HEK293 (cell line): ENCODE measurements around the gene KLHL36.

Experiments
- CTCF ChIA-PET: fragments of 350-600 bp; formaldehyde crosslinking; extraction: SDS; loops from one replicate; lab custom pipeline; 2021; ENCODE audit warnings: antibody characterized with exemption; lab: Yijun Ruan, JAX
- POLR2A ChIA-PET: fragments of 300-600 bp; formaldehyde crosslinking; extraction: SDS; loops from one replicate; lab custom pipeline; 2020; ENCODE audit warnings: antibody characterized with exemption, inconsistent platforms; lab: Yijun Ruan, JAX
- H3K27ac ChIP-seq: fragments of 200-500 bp; sonication (Bioruptor generic); 2 replicates; pipeline ENCODE4 v1.5.1; 2014; ENCODE audit warnings: low read depth, low read length, control low read depth, inconsistent platforms; ENCODE audit errors: extremely low read depth
- H3K36me3 ChIP-seq, 2 experiments: fragments of 200-500 bp in 1 of 2; sonication (Bioruptor generic) in 1 of 2; 1 replicate in 1 of 2; 2 replicates in 1 of 2; pipeline ENCODE4 v1.5.1; 2014 to 2017; ENCODE audit warnings: inconsistent platforms in 2 of 2, low read length in 2 of 2; ENCODE audit not compliant: control insufficient read depth in 2 of 2, insufficient read depth in 1 of 2
- H3K4me1 ChIP-seq: fragments of 200-500 bp; sonication (Bioruptor generic); 2 replicates; pipeline ENCODE4 v1.5.1; 2014; ENCODE audit warnings: mild to moderate bottlenecking, low read length, inconsistent platforms; ENCODE audit not compliant: control insufficient read depth, insufficient read depth
- H3K4me3 ChIP-seq: 2 replicates; pipeline ENCODE4 v1.5.1; 2011; ENCODE audit warnings: low read depth, mild to moderate bottlenecking, control low read depth, low read length, moderate library complexity
- H3K9me3 ChIP-seq: fragments of 200-500 bp; sonication (Bioruptor generic); 2 replicates; pipeline ENCODE4 v1.5.1; 2014; ENCODE audit warnings: low read depth, low read length, inconsistent platforms; ENCODE audit not compliant: control insufficient read depth, insufficient read depth
- AEBP2 ChIP-seq: fragments of 450-650 bp; formaldehyde crosslinking; IDR thresholded peaks from 2 replicates; pipeline ENCODE4 v1.5.1; 2016; ENCODE audit warnings: missing biosample characterization, missing genetic modification characterization, borderline replicate concordance
- HIC1 ChIP-seq: fragments of 450-650 bp; formaldehyde crosslinking; IDR thresholded peaks from 2 replicates; pipeline ENCODE4 v1.5.1; 2016; ENCODE audit warnings: missing biosample characterization, missing genetic modification characterization
- MYNN ChIP-seq: fragments of 450-650 bp; formaldehyde crosslinking; IDR thresholded peaks from 2 replicates; pipeline ENCODE4 v1.5.1; 2016; ENCODE audit warnings: missing biosample characterization, missing genetic modification characterization, borderline replicate concordance
- PRDM1 ChIP-seq: fragments of 450-650 bp; formaldehyde crosslinking; IDR thresholded peaks from 2 replicates; pipeline ENCODE4; 2016; ENCODE audit warnings: missing biosample characterization, missing genetic modification characterization
- PRDM4 ChIP-seq: fragments of 450-650 bp; formaldehyde crosslinking; IDR thresholded peaks from 2 replicates; pipeline ENCODE4 v1.5.1; 2017; ENCODE audit warnings: missing biosample characterization, missing genetic modification characterization
- REPIN1 ChIP-seq: fragments of 450-650 bp; formaldehyde crosslinking; IDR thresholded peaks from 2 replicates; pipeline ENCODE4 v1.5.1; 2017; ENCODE audit warnings: missing biosample characterization, missing genetic modification characterization, low read depth
- SALL2 ChIP-seq: fragments of 450-650 bp; formaldehyde crosslinking; IDR thresholded peaks from 2 replicates; pipeline ENCODE4 v1.5.0; 2017; ENCODE audit warnings: missing biosample characterization, mild to moderate bottlenecking, missing genetic modification characterization, borderline replicate concordance
- SP3 ChIP-seq: fragments of 450-650 bp; formaldehyde crosslinking; IDR thresholded peaks from 2 replicates; pipeline ENCODE4 v1.5.1; 2016; ENCODE audit warnings: missing biosample characterization, missing genetic modification characterization
- ZBTB21 ChIP-seq: fragments of 450-650 bp; formaldehyde crosslinking; IDR thresholded peaks from 2 replicates; pipeline ENCODE4 v1.5.1; 2017; ENCODE audit warnings: missing biosample characterization, missing genetic modification characterization
- ZFHX2 ChIP-seq: fragments of 450-650 bp; formaldehyde crosslinking; conservative IDR thresholded peaks from 2 replicates; pipeline ENCODE4 v1.5.1; 2016; ENCODE audit warnings: missing biosample characterization, missing genetic modification characterization
- ZNF155 ChIP-seq: fragments of 450-650 bp; formaldehyde crosslinking; IDR thresholded peaks from 2 replicates; pipeline ENCODE4 v1.5.1; 2016; ENCODE audit warnings: missing biosample characterization, missing genetic modification characterization
- ZNF18 ChIP-seq: fragments of 450-650 bp; formaldehyde crosslinking; IDR thresholded peaks from 2 replicates; pipeline ENCODE4 v1.5.1; 2016; ENCODE audit warnings: missing biosample characterization, missing genetic modification characterization
- ZNF24 ChIP-seq: fragments of 450-650 bp; formaldehyde crosslinking; IDR thresholded peaks from 2 replicates; pipeline ENCODE4 v1.5.1; 2016; ENCODE audit warnings: missing biosample characterization, missing genetic modification characterization
- ZNF302 ChIP-seq: fragments of 450-650 bp; formaldehyde crosslinking; IDR thresholded peaks from 2 replicates; pipeline ENCODE4 v1.5.1; 2016; ENCODE audit warnings: missing biosample characterization, missing genetic modification characterization, low read depth
- ZNF366 ChIP-seq: fragments of 450-650 bp; formaldehyde crosslinking; conservative IDR thresholded peaks from 2 replicates; pipeline ENCODE4 v1.5.1; 2016; ENCODE audit warnings: missing biosample characterization, missing genetic modification characterization
- ZNF37A ChIP-seq: fragments of 450-650 bp; IDR thresholded peaks from 2 replicates; pipeline ENCODE4 v1.5.1; 2018; ENCODE audit warnings: missing biosample characterization, missing genetic modification characterization
- ZNF561 ChIP-seq: fragments of 450-650 bp; IDR thresholded peaks from 2 replicates; pipeline ENCODE4 v1.5.1; 2018; ENCODE audit warnings: missing biosample characterization, missing genetic modification characterization, borderline replicate concordance
- ZNF600 ChIP-seq: fragments of 450-650 bp; formaldehyde crosslinking; IDR thresholded peaks from 2 replicates; pipeline ENCODE4 v1.5.1; 2016; ENCODE audit warnings: missing biosample characterization, missing genetic modification characterization
- ZXDB ChIP-seq: fragments of 450-650 bp; formaldehyde crosslinking; IDR thresholded peaks from 2 replicates; pipeline ENCODE4 v1.5.1; 2016; ENCODE audit warnings: missing biosample characterization, missing genetic modification characterization

Gene KLHL36

GRCh38 chr16:84635702-84636101 is 12.6 kb upstream of the KLHL36 start:
- ChIA-PET CTCF (interaction anchor here (0.7 to 1.4 kb wide), 2 partner anchors 27 to 90 kb away, joined by 3 to 5 read pairs; no protein-coding TSS in a partner anchor), POLR2A (no interaction called here)
- no peaks in the 10 kb centered on the region for H3K9me3 ChIP-seq
- H3K4me1 ChIP-seq, result no peaks in the 10 kb centered on the region
- no peak overlapping the region for H3K4me3 ChIP-seq
- H3K36me3 ChIP-seq, result no peaks in the 10 kb centered on the region
- H3K27ac ChIP-seq, result no peak overlapping the region
- TF ChIP-seq ZFHX2 (tag by site-specific recombination), result no peak
- TF ChIP-seq HIC1 (tag by site-specific recombination), result no peak
- no peak for TF ChIP-seq PRDM4 (tag by site-specific recombination)
- no peak for TF ChIP-seq AEBP2 (tag by site-specific recombination)
- no peak for TF ChIP-seq ZNF561 (tag by site-specific recombination)
- TF ChIP-seq SP3 (tag by site-specific recombination), result no peak
- TF ChIP-seq MYNN (tag by site-specific recombination), result no peak
- TF ChIP-seq ZNF155 (tag by site-specific recombination), result no peak
- TF ChIP-seq SALL2 (tag by site-specific recombination), result no peak

GRCh38 chr16:84637709-84638108 is 10.6 kb upstream of the KLHL36 start:
- no peaks in the 10 kb centered on the region for H3K4me1 ChIP-seq
- TF ChIP-seq ZBTB21 (tag by site-specific recombination), result no peak
- TF ChIP-seq ZNF600 (tag by site-specific recombination), result no peak
- TF ChIP-seq ZNF37A (tag by site-specific recombination), result no peak
- no peak for TF ChIP-seq ZXDB (tag by site-specific recombination)
- TF ChIP-seq PRDM1 (tag by site-specific recombination), result peak; percentile 92
- no peak for TF ChIP-seq ZNF302 (tag by site-specific recombination)
- no peak for TF ChIP-seq ZNF18 (tag by site-specific recombination)
- TF ChIP-seq ZNF366 (tag by site-specific recombination), result peak; percentile 46; the same call in 1 of the 2 replicates
- TF ChIP-seq REPIN1 (tag by site-specific recombination), result no peak
- no peak for TF ChIP-seq ZNF24 (tag by site-specific recombination)
- POLR2A ChIA-PET, result no interaction called here
- no peaks in the 10 kb centered on the region for H3K9me3 ChIP-seq
- CTCF ChIA-PET, result interaction anchor here (0.9 to 2.6 kb wide), 2 partner anchors 15 to 127 kb away, joined by 3 to 15 read pairs; no protein-coding TSS in a partner anchor
- no peak overlapping the region for H3K27ac ChIP-seq
- H3K36me3 ChIP-seq, result no peaks in the 10 kb centered on the region
- H3K4me3 ChIP-seq, result no peak overlapping the region
